ENCODE results near the gene POLR3A. TPM values are rescaled to one million over a fixed set of nuclear protein-coding genes. Genes with fewer than 3 reads are reported as not detected.

POLR3A gene
- total RNA-seq, 2 experiments from 2014 or later, result 17.7 to 20.8 TPM

- DNase-seq (no peak), ATAC-seq (no peak)
- no peaks in the 10 kb centered on the region for H3K36me3 Mint-ChIP-seq
- H3K4me3 Mint-ChIP-seq, result no peak overlapping the region
- H3K4me1 Mint-ChIP-seq, result no peaks in the 10 kb centered on the region
- CTCF ChIA-PET, result interaction anchor here (0.7 to 1.0 kb wide), 2 partner anchors 99 to 1079 kb away, joined by 3 to 4 read pairs; no protein-coding TSS in a partner anchor
- no peak overlapping the region for H3K27ac Mint-ChIP-seq
- H3K9me3 Mint-ChIP-seq (ENCODE audit: low read depth), result no peaks in the 10 kb centered on the region
- peaks cover 17% of the 10 kb centered on the region for H3K27me3 Mint-ChIP-seq
Observed at GRCh38 chr10:77936697-77937567, 92.4 kb downstream of the POLR3A start.

DNA sequence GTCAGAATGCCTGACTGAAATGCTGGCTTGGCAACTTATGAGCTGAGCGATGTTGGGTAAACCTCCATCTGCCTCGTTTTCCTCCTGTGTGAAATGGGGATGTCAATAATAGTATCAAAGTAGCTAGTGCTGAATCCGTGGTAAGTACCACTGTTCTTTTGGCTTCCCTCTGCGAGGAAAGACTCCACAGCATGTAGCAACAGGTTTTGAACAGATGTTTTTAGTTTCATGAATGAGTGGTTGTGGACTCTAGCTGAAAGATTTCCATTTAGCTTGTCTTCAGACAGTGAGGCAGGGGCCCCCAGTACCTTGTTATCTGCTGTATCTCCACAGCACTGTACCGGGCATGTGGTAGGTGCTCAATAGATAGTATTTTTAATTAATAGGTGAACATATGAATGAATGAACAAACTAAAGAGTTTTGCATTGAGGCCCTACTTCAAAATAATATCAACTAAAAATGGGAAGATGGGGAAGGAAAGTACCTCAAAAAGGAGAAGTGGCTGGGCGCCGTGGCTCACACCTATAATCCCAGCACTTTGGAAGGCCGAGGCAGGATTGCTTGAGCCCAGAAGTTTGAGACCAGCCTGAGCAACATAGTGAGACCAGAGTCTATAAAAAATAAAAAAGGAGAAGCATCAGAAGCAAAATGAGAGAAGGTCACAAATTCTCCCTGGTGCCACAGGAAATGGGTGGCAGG lies 97.1 kb downstream of the POLR3A start:
- Mint-ChIP-seq H3K4me3 (no peak overlapping the region), H3K9me3 (ENCODE audit: low read depth) (no peaks in the 10 kb centered on the region), H3K27me3 (peaks cover 38% of the 10 kb centered on the region), H3K4me1 (peaks cover 6% of the 10 kb centered on the region), H3K27ac (no peak overlapping the region), H3K36me3 (no peaks in the 10 kb centered on the region)
- ATAC-seq (no peak), DNase-seq (no peak)
- CTCF ChIA-PET, result no interaction called here

DNA sequence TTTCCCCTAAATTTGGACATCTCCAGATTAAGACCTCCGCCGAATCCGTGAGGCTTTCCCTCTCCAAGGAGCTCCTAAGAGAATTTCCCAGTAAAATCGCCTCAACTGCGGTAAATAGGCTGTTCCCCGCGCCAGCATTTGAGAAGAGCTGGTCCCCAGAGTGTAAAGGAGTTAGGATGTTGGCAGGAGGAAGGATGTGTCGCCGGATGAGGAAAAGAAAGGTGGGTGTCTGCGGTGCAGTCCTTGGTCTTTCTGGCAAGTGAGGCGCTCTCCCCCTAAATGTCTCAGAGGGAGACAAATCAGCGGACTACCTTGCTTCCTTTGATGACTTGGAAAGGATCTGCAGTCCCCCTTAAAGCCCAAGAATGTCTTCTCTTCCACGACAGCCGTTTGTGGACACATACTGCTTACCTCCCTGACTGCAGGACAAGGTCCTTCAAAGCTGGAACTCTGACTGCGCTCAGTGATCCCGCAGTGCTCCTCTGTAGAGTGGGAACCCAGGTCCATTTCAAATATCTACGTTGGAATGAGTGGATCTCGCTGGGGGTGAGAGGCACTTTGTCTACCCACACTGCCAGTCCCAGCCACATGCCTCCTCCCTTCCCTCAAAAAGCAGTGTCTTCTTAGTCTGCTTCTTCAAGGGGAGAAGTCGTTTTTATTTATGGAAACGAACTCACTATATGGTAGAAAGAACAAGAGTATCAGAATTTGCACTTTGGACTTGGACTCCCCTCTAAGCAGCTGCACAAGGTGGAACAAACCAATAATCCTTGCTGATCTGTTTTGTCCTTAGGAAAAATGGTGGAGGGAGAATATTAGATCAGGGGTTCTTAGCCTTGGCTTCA lies 101.7 kb downstream of the POLR3A start:
- Mint-ChIP-seq H3K4me3 (peak overlapping the region; percentile 52), H3K9me3 (ENCODE audit: low read depth) (no peaks in the 10 kb centered on the region), H3K36me3 (no peaks in the 10 kb centered on the region), H3K4me1 (peaks cover 11% of the 10 kb centered on the region), H3K27me3 (peaks cover 59% of the 10 kb centered on the region), H3K27ac (no peak overlapping the region)
- CTCF ChIA-PET, result interaction anchor here (1.2 kb wide), 1 partner anchor 8 kb away, joined by 3 read pairs; no protein-coding TSS in a partner anchor
- no peak for DNase-seq
- no peak for ATAC-seq

DNA sequence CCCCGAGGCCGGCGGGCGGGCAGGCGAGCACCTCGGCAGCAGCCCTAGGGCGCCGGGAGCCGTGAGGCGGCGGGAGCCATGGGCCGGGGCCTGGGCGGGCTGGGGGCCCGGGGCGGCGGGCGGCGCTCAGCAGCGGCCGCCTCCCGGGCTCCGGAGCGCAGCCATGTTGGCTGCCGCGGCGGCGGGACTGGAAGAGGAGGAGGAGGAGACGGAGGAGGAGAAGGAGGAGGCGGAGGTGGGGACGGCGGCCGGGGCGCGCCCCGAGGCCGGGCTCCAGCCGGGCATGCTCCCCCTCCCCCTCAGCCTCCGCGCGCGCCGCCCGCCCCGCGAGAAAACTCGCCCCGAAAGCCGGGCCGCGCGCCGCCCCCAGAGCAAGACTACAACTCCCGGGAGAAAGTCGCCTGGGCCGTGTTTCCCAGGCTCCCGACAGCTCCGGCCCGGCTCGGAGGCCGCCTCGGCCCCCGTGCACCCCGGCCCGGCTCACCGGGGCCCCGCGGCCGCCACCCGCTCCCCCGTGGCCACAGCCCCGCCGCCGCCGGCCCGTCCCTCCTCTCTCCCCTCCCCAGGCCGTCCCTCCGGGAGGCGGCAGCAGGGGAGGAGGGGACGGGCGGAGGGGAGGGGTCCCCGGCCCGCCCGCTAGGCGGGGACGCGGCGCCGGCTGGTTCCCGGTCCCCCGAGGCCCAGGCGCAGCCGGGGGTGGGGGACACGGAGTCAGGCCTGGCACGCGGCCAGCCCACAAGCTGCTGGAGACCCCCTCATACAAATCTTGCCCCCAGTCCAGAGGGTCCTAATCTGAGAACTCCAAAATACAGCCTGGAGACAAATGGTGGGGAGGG lies 102.5 kb downstream of the POLR3A start, which contains the start of gene DLG5:
Gene DLG5 (minus strand): TSS at position 190 of the 836 bp plus-strand sequence. CDS start 235 bp downstream, outside the sequence.
- H3K27me3 Mint-ChIP-seq, result peaks cover 52% of the 10 kb centered on the region
- no peaks in the 10 kb centered on the region for H3K36me3 Mint-ChIP-seq
- H3K4me1 Mint-ChIP-seq, result peaks cover 11% of the 10 kb centered on the region
- CTCF ChIA-PET, result interaction anchor here (0.5 kb wide), 1 partner anchor 103 kb away, joined by 3 read pairs; no protein-coding TSS in a partner anchor
- peak within 1 kb of the TSS; percentile 52 for H3K4me3 Mint-ChIP-seq
- ATAC-seq (peak; percentile 20), DNase-seq (peak; percentile 42)
- H3K9me3 Mint-ChIP-seq (ENCODE audit: low read depth), result no peaks in the 10 kb centered on the region
- H3K27ac Mint-ChIP-seq, result no peak within 1 kb of the TSS

DNA sequence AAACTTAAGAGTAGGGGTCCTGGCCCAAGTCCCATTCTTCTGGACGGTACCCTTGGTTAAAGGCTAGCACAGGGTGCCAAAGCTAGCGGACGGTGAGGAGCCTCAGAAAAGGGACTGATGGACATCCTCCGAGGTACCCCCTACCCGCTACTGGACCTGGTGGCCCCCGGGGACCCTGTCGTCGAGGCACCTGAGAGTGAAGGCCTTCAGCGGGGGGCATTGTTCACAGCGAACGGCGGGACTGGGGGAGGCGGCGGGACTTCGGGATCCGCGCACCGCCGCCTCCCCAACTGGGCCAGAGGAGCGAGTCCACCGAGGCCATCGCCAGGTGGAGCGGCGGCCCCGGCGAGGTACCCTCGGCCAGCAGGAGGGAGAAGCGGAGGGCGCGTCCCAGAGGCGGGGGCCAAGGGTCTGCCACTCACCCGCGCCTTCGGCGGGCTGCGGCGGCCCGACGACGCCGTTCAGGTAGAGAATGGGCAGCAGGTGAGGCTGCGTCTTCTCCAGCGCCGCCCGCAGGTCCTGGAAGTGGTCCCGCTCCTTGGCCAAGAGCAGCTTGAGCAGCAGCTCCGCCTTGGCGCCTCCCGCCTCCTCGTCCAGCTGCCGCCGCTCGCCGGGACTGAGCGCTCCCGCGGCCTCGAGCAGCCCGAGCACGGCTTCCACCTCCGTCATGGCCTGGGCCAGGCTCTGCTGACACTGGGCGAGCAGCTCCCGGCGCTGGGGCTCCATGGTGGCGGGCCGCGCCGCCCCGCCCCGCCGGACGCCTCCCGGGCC lies 103.3 kb downstream of the POLR3A start:
- DNase-seq (no peak), ATAC-seq (peak; percentile 72)
- H3K4me1 Mint-ChIP-seq, result peaks cover 11% of the 10 kb centered on the region
- peaks cover 50% of the 10 kb centered on the region for H3K27me3 Mint-ChIP-seq
- H3K27ac Mint-ChIP-seq, result no peak overlapping the region
- H3K4me3 Mint-ChIP-seq, result peak overlapping the region; percentile 39
- no peaks in the 10 kb centered on the region for H3K9me3 Mint-ChIP-seq (ENCODE audit: low read depth)
- no peaks in the 10 kb centered on the region for H3K36me3 Mint-ChIP-seq
- CTCF ChIA-PET, result interaction anchor here (0.5 kb wide), 1 partner anchor 104 kb away, joined by 3 read pairs; no protein-coding TSS in a partner anchor

DNA sequence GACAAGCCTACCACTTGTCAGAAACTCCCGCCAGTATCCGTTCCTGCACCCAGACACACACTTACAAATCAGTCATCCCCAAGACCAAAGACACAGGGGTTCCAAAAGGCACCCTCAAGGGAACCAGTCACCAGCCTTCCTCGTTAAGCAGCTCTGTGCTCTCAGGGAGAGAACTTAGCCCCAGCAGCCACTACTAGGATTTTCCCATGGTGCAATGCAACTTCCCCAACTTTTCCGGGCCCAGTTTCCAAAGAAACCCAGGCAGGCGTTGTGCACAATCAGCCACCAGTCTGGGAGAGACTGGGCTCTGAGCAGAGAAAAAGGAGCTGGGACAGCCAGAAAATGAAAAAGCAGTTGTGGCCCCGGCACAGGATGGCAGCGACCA lies 103.9 kb downstream of the POLR3A start:
- Mint-ChIP-seq H3K4me1 (peaks cover 11% of the 10 kb centered on the region), H3K4me3 (peak overlapping the region; percentile 35), H3K27me3 (peaks cover 51% of the 10 kb centered on the region), H3K36me3 (no peaks in the 10 kb centered on the region), H3K27ac (no peak overlapping the region), H3K9me3 (ENCODE audit: low read depth) (no peaks in the 10 kb centered on the region)
- ATAC-seq, result no peak
- no peak for DNase-seq
- CTCF ChIA-PET, result no interaction called here

DNA sequence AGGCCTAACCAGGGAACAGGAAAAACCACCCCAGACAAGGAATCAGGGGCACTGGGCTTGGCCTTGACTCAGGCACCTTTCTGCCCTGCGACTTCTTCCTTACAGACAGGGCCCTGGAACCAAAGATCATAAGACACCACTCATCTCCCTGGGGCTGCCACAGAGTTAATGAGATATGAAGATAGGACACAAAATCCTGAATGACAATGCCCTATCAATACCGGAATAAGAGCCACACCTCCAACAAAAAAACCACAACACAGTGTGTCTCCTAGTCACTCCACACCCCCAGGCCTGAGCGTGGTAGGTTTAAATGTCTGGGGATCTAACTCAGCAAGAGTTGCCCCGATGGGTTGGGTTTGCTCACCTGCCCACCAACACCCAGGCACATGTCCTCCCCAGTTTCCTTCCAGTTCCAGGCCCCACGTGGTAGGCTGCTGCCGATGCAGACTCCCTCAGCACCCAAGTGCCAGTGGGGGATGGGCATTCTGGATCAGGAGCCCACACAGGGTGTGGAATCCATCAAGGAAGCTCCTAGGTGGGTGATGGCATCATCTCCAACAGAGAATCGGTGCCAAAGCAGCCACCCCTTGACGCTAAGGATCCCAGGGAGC lies 106.6 kb downstream of the POLR3A start:
- H3K9me3 Mint-ChIP-seq (ENCODE audit: low read depth), result no peaks in the 10 kb centered on the region
- ATAC-seq (no peak), DNase-seq (no peak)
- CTCF ChIA-PET, result no interaction called here
- H3K4me1 Mint-ChIP-seq, result peaks cover 10% of the 10 kb centered on the region
- peaks cover 40% of the 10 kb centered on the region for H3K27me3 Mint-ChIP-seq
- H3K27ac Mint-ChIP-seq, result no peak overlapping the region
- no peak overlapping the region for H3K4me3 Mint-ChIP-seq
- no peaks in the 10 kb centered on the region for H3K36me3 Mint-ChIP-seq

GRCh38 chr10:77922055-77922454 lies 107.3 kb downstream of the POLR3A start:
- no peak overlapping the region for H3K27ac Mint-ChIP-seq
- no peaks in the 10 kb centered on the region for H3K36me3 Mint-ChIP-seq
- no peak for DNase-seq
- H3K27me3 Mint-ChIP-seq, result peaks cover 39% of the 10 kb centered on the region
- no peak overlapping the region for H3K4me3 Mint-ChIP-seq
- no peak for ATAC-seq
- CTCF ChIA-PET, result no interaction called here
- H3K4me1 Mint-ChIP-seq, result peaks cover 4% of the 10 kb centered on the region
- H3K9me3 Mint-ChIP-seq (ENCODE audit: low read depth), result no peaks in the 10 kb centered on the region

DNA sequence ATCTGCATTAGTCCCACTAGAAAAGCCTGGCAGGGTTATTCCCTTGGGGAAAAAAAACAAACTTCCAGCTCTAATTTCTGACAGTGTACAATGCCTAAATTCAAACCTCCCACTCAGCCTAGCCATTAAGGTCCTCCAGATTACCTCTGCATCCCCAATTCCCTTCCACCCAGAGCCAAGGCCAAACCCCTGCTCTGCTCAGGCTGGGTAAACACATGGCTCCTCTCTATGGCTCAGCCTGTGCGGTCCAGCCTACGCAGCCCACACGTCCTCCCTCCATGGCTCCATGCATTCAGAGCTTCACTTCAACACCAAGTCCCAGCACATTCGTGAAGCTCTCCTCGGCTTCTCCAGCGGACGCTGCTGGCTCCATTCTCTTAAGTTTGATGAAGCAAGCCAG lies 107.9 kb downstream of the POLR3A start:
- CTCF ChIA-PET, result no interaction called here
- peaks cover 4% of the 10 kb centered on the region for H3K4me1 Mint-ChIP-seq
- no peak overlapping the region for H3K4me3 Mint-ChIP-seq
- no peaks in the 10 kb centered on the region for H3K36me3 Mint-ChIP-seq
- no peak for DNase-seq
- no peaks in the 10 kb centered on the region for H3K9me3 Mint-ChIP-seq (ENCODE audit: low read depth)
- peaks cover 39% of the 10 kb centered on the region for H3K27me3 Mint-ChIP-seq
- ATAC-seq, result no peak
- no peak overlapping the region for H3K27ac Mint-ChIP-seq

DNA sequence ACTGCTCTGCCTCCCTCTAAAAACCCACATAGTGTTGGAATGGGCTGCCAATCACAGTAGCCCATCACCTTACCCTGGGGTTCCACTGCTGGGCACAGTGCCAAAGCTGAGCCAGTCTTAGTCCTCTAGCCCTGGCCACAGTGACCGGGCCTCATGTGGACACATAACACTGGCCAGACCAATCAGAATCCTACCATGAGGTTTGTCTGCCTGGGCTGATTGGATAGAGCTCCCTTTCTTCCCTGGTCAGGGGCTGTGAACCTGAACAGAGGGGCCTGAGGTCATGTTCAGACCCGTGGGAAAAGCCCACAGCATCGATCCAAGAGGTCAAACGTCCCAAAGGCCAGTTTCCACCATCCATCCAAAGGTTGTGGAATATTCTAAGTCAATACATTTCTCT lies 108.8 kb downstream of the POLR3A start:
- no peaks in the 10 kb centered on the region for H3K36me3 Mint-ChIP-seq
- no peak overlapping the region for H3K27ac Mint-ChIP-seq
- ATAC-seq (no peak), DNase-seq (no peak)
- CTCF ChIA-PET, result interaction anchor here (1.6 kb wide), 1 partner anchor 8 kb away, joined by 3 read pairs; no protein-coding TSS in a partner anchor
- no peak overlapping the region for H3K4me3 Mint-ChIP-seq
- no peaks in the 10 kb centered on the region for H3K9me3 Mint-ChIP-seq (ENCODE audit: low read depth)
- H3K27me3 Mint-ChIP-seq, result peaks cover 36% of the 10 kb centered on the region
- H3K4me1 Mint-ChIP-seq, result peaks cover 4% of the 10 kb centered on the region

- Mint-ChIP-seq H3K27ac (no peak overlapping the region), H3K36me3 (no peaks in the 10 kb centered on the region), H3K9me3 (ENCODE audit: low read depth) (no peaks in the 10 kb centered on the region), H3K27me3 (peaks cover 31% of the 10 kb centered on the region), H3K4me3 (no peak overlapping the region), H3K4me1 (no peaks in the 10 kb centered on the region)
- CTCF ChIA-PET, result interaction anchor here (1.6 kb wide), 1 partner anchor 9 kb away, joined by 3 read pairs; no protein-coding TSS in a partner anchor
- ATAC-seq (no peak), DNase-seq (no peak)
Observed at GRCh38 chr10:77919713-77920108, 109.6 kb downstream of the POLR3A start.
